ENCODE data around the gene CCDC69.

Gene CCDC69

GRCh38 chr5:151253605-151253950, 29.7 kb upstream of the CCDC69 start:
- peak overlapping the region; percentile 88 for H3K27ac ChIP-seq (ENCODE audit: low read depth, low read length, poor library complexity, severe bottlenecking)

DNA sequence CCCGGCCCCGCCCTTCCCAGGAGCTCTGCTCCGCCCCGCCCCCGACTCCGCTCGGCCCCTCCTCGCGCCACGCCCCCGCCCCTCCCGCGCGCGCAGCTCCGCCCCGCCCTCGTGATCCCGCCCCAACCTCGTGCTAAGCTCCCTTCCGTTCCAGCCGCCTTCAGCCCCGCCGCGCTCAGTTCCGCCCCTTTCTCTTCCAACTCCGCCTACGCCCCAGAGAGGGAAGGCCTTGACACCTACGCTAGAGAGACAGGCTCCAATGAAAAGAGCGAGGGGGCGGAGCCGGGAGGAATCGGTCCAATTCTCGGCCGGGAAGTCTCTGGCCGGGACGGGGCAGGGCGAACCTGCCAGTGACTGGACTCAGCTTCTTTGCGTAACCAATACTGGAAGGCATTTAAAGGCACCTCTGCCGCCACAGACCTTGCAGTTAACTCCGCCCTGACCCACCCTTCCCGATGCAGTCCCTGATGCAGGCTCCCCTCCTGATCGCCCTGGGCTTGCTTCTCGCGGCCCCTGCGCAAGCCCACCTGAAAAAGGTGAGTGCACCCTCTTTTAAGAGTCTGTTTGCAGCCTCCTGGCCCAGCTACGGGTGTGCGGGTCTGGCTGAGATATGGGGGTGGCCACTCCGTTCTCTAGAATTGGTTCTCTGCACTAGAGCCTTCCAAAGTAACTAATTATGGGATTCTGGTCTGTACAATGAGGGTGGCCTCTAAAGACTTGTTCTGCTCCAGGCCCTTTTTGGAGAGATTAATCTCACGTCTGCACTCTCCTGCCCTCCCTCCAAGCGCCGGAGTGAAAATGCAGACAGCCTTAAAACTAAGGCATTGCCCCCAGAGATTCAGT, 29.1 kb upstream of the CCDC69 start, which contains the start of gene GM2A:
TSS of gene GM2A (plus strand) at position 424 of the 843 bp plus-strand sequence. CDS start at position 456, 32 bp downstream.
- no peaks in the 10 kb centered on the region for H3K27me3 ChIP-seq (ENCODE audit: insufficient read depth, low read length)
- peak within 1 kb of the TSS; percentile 86 for H3K9ac ChIP-seq (ENCODE audit: low read length)
- H3K9me3 ChIP-seq (ENCODE audit: low read length): no peaks in the 10 kb centered on the region
- peak within 1 kb of the TSS; percentile 88 for H3K4me3 ChIP-seq (ENCODE audit: low read depth, low read length, poor library complexity, severe bottlenecking)
- peaks cover 42% of the 10 kb centered on the region for H3K79me2 ChIP-seq (ENCODE audit: insufficient read depth, low read length)
- H3F3A ChIP-seq (ENCODE audit: insufficient read depth, low read length): no peaks in the 10 kb centered on the region
- H2AFZ ChIP-seq (ENCODE audit: low read length): no peak within 1 kb of the TSS
- H3K36me3 ChIP-seq (ENCODE audit: insufficient read depth, low read length): peaks cover 3% of the 10 kb centered on the region; the same call in 1 of the 2 replicates
- TF ChIP-seq EZH2 (IDR thresholded peaks at IDR 0.05; ENCODE audit: borderline replicate concordance, low read length): no peak
- TF ChIP-seq CTCF (IDR thresholded peaks at IDR 0.05; ENCODE audit: low read length): no peak
- H3K4me1 ChIP-seq (ENCODE audit: insufficient read depth, low read length, severe bottlenecking): peaks cover 69% of the 10 kb centered on the region
- peak within 1 kb of the TSS; percentile 88 for H3K27ac ChIP-seq (ENCODE audit: low read depth, low read length, poor library complexity, severe bottlenecking)
- peak within 1 kb of the TSS; percentile 88 for H3K4me2 ChIP-seq (ENCODE audit: low read length)
- H3K9me2 ChIP-seq (ENCODE audit: low read depth, low read length): no peaks in the 10 kb centered on the region
- H4K20me1 ChIP-seq (ENCODE audit: insufficient read depth, low read length): no peaks in the 10 kb centered on the region

More at GRCh38 chr5:151253605-151253950, 29.7 kb upstream of the CCDC69 start:
- Histone ChIP-seq H3F3A (ENCODE audit: insufficient read depth, low read length) (no peaks in the 10 kb centered on the region), H3K4me1 (ENCODE audit: insufficient read depth, low read length, severe bottlenecking) (peaks cover 71% of the 10 kb centered on the region), H3K9ac (ENCODE audit: low read length) (peak overlapping the region; percentile 86), H3K4me3 (ENCODE audit: low read depth, low read length, poor library complexity, severe bottlenecking) (peak overlapping the region; percentile 88), H4K20me1 (ENCODE audit: insufficient read depth, low read length) (no peaks in the 10 kb centered on the region), H3K9me3 (ENCODE audit: low read length) (no peaks in the 10 kb centered on the region), H3K27me3 (ENCODE audit: insufficient read depth, low read length) (no peaks in the 10 kb centered on the region), H3K9me2 (ENCODE audit: low read depth, low read length) (no peaks in the 10 kb centered on the region), H3K36me3 (ENCODE audit: insufficient read depth, low read length) (peaks cover 6% of the 10 kb centered on the region; the same call in 1 of the 2 replicates), H3K79me2 (ENCODE audit: insufficient read depth, low read length) (peaks cover 43% of the 10 kb centered on the region), H2AFZ (ENCODE audit: low read length) (no peak overlapping the region), H3K4me2 (ENCODE audit: low read length) (peak overlapping the region; percentile 88)
- TF ChIP-seq EZH2 (IDR thresholded peaks at IDR 0.05; ENCODE audit: borderline replicate concordance, low read length) (no peak), CTCF (IDR thresholded peaks at IDR 0.05; ENCODE audit: low read length) (no peak)

DNA sequence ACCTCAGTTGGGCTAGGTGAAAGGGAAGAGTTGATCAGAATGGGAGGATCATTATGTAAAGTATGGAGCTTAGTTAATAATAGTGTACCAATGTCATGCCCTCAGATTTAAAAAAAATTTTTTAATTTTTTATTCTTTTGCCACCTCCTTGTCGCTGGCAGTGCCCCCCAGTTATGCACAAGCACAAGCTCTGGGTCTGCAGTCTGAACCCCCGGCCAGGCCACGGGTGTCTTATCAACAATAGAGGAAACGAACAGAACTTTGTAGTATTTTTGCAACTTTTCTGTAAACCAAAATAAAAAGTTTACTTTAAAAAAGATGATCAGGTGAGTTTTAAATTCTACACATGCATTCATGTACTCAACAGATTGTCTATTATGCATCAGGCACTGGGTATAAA, 27.7 kb upstream of the CCDC69 start:
- H2AFZ ChIP-seq (ENCODE audit: low read length): 0 out of 2 replicates have a peak overlapping the region, but pooled peaks have one; percentile 12
- H3F3A ChIP-seq (ENCODE audit: insufficient read depth, low read length): no peaks in the 10 kb centered on the region
- no peaks in the 10 kb centered on the region for H3K9me2 ChIP-seq (ENCODE audit: low read depth, low read length)
- peak overlapping the region; percentile 61 for H3K4me3 ChIP-seq (ENCODE audit: low read depth, low read length, poor library complexity, severe bottlenecking)
- TF ChIP-seq CTCF (IDR thresholded peaks at IDR 0.05; ENCODE audit: low read length) (no peak), EZH2 (IDR thresholded peaks at IDR 0.05; ENCODE audit: borderline replicate concordance, low read length) (no peak)
- no peaks in the 10 kb centered on the region for H3K9me3 ChIP-seq (ENCODE audit: low read length)
- peak overlapping the region; percentile 80 for H3K27ac ChIP-seq (ENCODE audit: low read depth, low read length, poor library complexity, severe bottlenecking)
- H3K36me3 ChIP-seq (ENCODE audit: insufficient read depth, low read length): no peaks in the 10 kb centered on the region
- H3K79me2 ChIP-seq (ENCODE audit: insufficient read depth, low read length): peaks cover 28% of the 10 kb centered on the region
- peak overlapping the region; percentile 59 for H3K9ac ChIP-seq (ENCODE audit: low read length)
- H3K4me1 ChIP-seq (ENCODE audit: insufficient read depth, low read length, severe bottlenecking): peaks cover 56% of the 10 kb centered on the region
- H3K4me2 ChIP-seq (ENCODE audit: low read length): peak overlapping the region; percentile 67
- H4K20me1 ChIP-seq (ENCODE audit: insufficient read depth, low read length): no peaks in the 10 kb centered on the region
- H3K27me3 ChIP-seq (ENCODE audit: insufficient read depth, low read length): no peaks in the 10 kb centered on the region

All from OCI-LY1 (cell line).